GM23248 (cell line): ENCODE results near the gene KIF1B. TPM values are rescaled to one million over a fixed set of nuclear protein-coding genes. Genes with fewer than 3 reads are reported as not detected.

Experiments used
- DNase-seq: peaks from one replicate; pipeline ENCODE4 v3.0.0-alpha.2; 2015
- H2AFZ ChIP-seq: fragments of 200-600 bp; sonication (generic); 2 replicates; pipeline ENCODE4 v1.6.1; 2016; ENCODE audit warnings: antibody characterized with exemption
- H3F3A ChIP-seq: fragments of 200-600 bp; sonication (generic); 2 replicates; pipeline ENCODE4 v1.6.1; 2016; ENCODE audit warnings: mild to moderate bottlenecking, antibody characterized with exemption, mixed run types; ENCODE audit not compliant: insufficient read depth
- H3K27ac ChIP-seq: fragments of 200-600 bp; sonication (generic); 2 replicates; pipeline ENCODE4 v1.5.1; 2016; ENCODE audit warnings: mild to moderate bottlenecking
- H3K27me3 ChIP-seq: fragments of 200-600 bp; sonication (generic); replicated peaks from 2 replicates; pipeline ENCODE4 v1.6.1; 2016; ENCODE audit warnings: mild to moderate bottlenecking; ENCODE audit not compliant: insufficient read depth
- H3K36me3 ChIP-seq: fragments of 200-600 bp; sonication (generic); 2 replicates; pipeline ENCODE4 v1.6.1; 2016; ENCODE audit warnings: low read depth, mild to moderate bottlenecking
- H3K4me1 ChIP-seq: fragments of 200-600 bp; sonication (generic); 2 replicates; pipeline ENCODE4 v1.6.1; 2016; ENCODE audit warnings: mild to moderate bottlenecking; ENCODE audit not compliant: insufficient read depth
- H3K4me2 ChIP-seq: fragments of 200-600 bp; sonication (generic); one replicate; pipeline ENCODE4 v1.6.1; 2016; ENCODE audit warnings: mild to moderate bottlenecking; ENCODE audit not compliant: unreplicated experiment
- H3K4me3 ChIP-seq: fragments of 200-600 bp; sonication (generic); 2 replicates; pipeline ENCODE4 v1.5.1; 2016; ENCODE audit warnings: mild to moderate bottlenecking
- H3K79me2 ChIP-seq: fragments of 200-600 bp; sonication (generic); 2 replicates; pipeline ENCODE4 v1.6.1; 2016; ENCODE audit warnings: mild to moderate bottlenecking; ENCODE audit not compliant: insufficient read depth
- H3K9ac ChIP-seq: fragments of 200-600 bp; sonication (generic); 2 replicates; pipeline ENCODE4 v1.6.1; 2016; ENCODE audit warnings: mild to moderate bottlenecking
- H3K9me2 ChIP-seq: fragments of 200-600 bp; sonication (generic); 2 replicates; pipeline ENCODE4 v1.6.1; 2016; ENCODE audit warnings: mixed run types, mild to moderate bottlenecking, moderate library complexity; ENCODE audit not compliant: insufficient read depth
- H3K9me3 ChIP-seq: fragments of 200-600 bp; sonication (generic); one replicate; pipeline ENCODE4 v1.6.1; 2017; ENCODE audit warnings: low read depth
- H4K20me1 ChIP-seq: fragments of 200-600 bp; sonication (generic); 2 replicates; pipeline ENCODE4 v1.6.0; 2016; ENCODE audit not compliant: insufficient read depth
- EZH2 ChIP-seq: fragments of 200-600 bp; sonication (generic); IDR thresholded peaks from 2 replicates; pipeline ENCODE4 v1.6.1; 2018; ENCODE audit warnings: antibody characterized with exemption, mild to moderate bottlenecking; ENCODE audit not compliant: insufficient read depth, poor library complexity, severe bottlenecking
- EZH2phosphoT487 ChIP-seq: fragments of 200-600 bp; sonication (generic); IDR thresholded peaks from 2 replicates; pipeline ENCODE4 v1.6.1; 2018; ENCODE audit warnings: antibody characterized with exemption, moderate library complexity, mild to moderate bottlenecking, low read depth; ENCODE audit not compliant: insufficient read depth
- WGBS, 2 experiments: methylation state at CpG; one replicate each; pipeline ENCODE4 v1.1.6; 2015 to 2017; ENCODE audit warnings: low lambda C conversion rate in 2 of 2, low coverage in 1 of 2; ENCODE audit errors: missing lambda C conversion rate in 2 of 2; 5-methylcytosine and 5-hydroxymethylcytosine counted together
- in situ Hi-C: fragments of 300-500 bp; cut with MboI; formaldehyde crosslinking; loops from 2 replicates; pipeline ENCODE4 v1.15.0; 2020
- polyA plus RNA-seq: library from polyadenylated mRNA; unstranded; fragments of >200 nt; fragmentation: Nextera tagmentation; extraction: Ambion mirVana; gene quantifications from 2 replicates; pipeline ENCODE4 v1.2.1, GENCODE V29; 2016
- total RNA-seq: library from RNA; depleted of rRNA; stranded (reverse); fragments of >200 nt; shearing (Covaris generic); gene quantifications from 2 replicates; pipeline ENCODE4 v1.2.3, GENCODE V29; 2014

Gene KIF1B
- total and polyA plus RNA-seq, 2 experiments from 2014 or later = 14.8 to 24.8 TPM

DNA sequence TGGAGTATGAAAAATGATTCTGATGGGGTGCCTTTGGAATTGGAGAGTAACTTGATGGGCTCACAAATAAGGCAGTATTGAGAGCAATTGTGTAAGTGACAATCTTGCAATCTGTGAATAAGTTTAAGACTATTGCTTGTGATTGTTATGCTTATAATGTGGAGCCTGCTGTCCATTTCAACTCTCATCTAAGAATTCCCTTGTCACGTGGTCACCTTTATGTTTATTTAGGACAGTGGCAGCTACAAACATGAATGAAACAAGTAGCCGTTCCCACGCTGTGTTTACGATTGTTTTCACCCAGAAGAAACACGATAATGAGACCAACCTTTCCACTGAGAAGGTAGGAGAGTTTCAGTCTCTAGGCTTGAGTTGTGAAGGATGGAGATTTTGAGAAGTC is 57.6 kb downstream of the KIF1B start:
- Histone ChIP-seq H3K36me3 (peaks cover 49% of the 10 kb centered on the region), H3K4me1 (peaks cover 3% of the 10 kb centered on the region; the same call in 1 of the 2 replicates), H3K79me2 (peaks cover 70% of the 10 kb centered on the region), H3K9me3 (no peaks in the 10 kb centered on the region), H3K9me2 (no peaks in the 10 kb centered on the region), H3K4me2 (no peak overlapping the region), H3K4me3 (no peak overlapping the region), H3F3A (no peaks in the 10 kb centered on the region), H3K9ac (no peak overlapping the region), H2AFZ (no peak overlapping the region), H3K27me3 (no peaks in the 10 kb centered on the region), H4K20me1 (no peaks in the 10 kb centered on the region), H3K27ac (no peak overlapping the region)
- WGBS, 2 experiments = 97 to 99% methylated on average over 5 of the region's 5 CpGs
- in situ Hi-C loops = no loop called here
- DNase-seq = no peak
- TF ChIP-seq EZH2 (no peak), EZH2phosphoT487 (no peak)

GRCh38 chr1:10271090-10271489 is 60.7 kb downstream of the KIF1B start:
- no peaks in the 10 kb centered on the region for H3K9me2 ChIP-seq
- H3K9me3 ChIP-seq = no peaks in the 10 kb centered on the region
- WGBS, 2 experiments = 93 to 95% methylated on average over 2 of the region's 2 CpGs
- no peak overlapping the region for H2AFZ ChIP-seq
- H3K4me2 ChIP-seq = no peak overlapping the region
- in situ Hi-C loops = no loop called here
- no peaks in the 10 kb centered on the region for H4K20me1 ChIP-seq
- peaks cover 34% of the 10 kb centered on the region for H3K36me3 ChIP-seq
- H3K4me3 ChIP-seq = no peak overlapping the region
- H3K27me3 ChIP-seq = no peaks in the 10 kb centered on the region
- H3K9ac ChIP-seq = no peak overlapping the region
- peaks cover 70% of the 10 kb centered on the region for H3K79me2 ChIP-seq
- H3K4me1 ChIP-seq = peaks cover 3% of the 10 kb centered on the region; the same call in 1 of the 2 replicates
- TF ChIP-seq EZH2 = no peak
- no peak for TF ChIP-seq EZH2phosphoT487
- H3K27ac ChIP-seq = no peak overlapping the region
- H3F3A ChIP-seq = no peaks in the 10 kb centered on the region
- no peak for DNase-seq

GRCh38 chr1:10271869-10272268 is 61.5 kb downstream of the KIF1B start:
- H3K9me3 ChIP-seq = no peaks in the 10 kb centered on the region
- H3K36me3 ChIP-seq = peaks cover 34% of the 10 kb centered on the region
- H3K27me3 ChIP-seq = no peaks in the 10 kb centered on the region
- no peak overlapping the region for H3K27ac ChIP-seq
- H2AFZ ChIP-seq = no peak overlapping the region
- no peak for DNase-seq
- H4K20me1 ChIP-seq = no peaks in the 10 kb centered on the region
- TF ChIP-seq EZH2 (no peak), EZH2phosphoT487 (no peak)
- in situ Hi-C loops = no loop called here
- H3K79me2 ChIP-seq = peaks cover 62% of the 10 kb centered on the region
- H3K4me2 ChIP-seq = no peak overlapping the region
- no peak overlapping the region for H3K9ac ChIP-seq
- H3K4me1 ChIP-seq = peaks cover 3% of the 10 kb centered on the region; the same call in 1 of the 2 replicates
- 35 to 37% methylated on average over 2 of the region's 2 CpGs for WGBS, 2 experiments
- H3K9me2 ChIP-seq = no peaks in the 10 kb centered on the region
- no peaks in the 10 kb centered on the region for H3F3A ChIP-seq
- H3K4me3 ChIP-seq = no peak overlapping the region

GRCh38 chr1:10272274-10272673 is 61.9 kb downstream of the KIF1B start:
- no peaks in the 10 kb centered on the region for H3K27me3 ChIP-seq
- no peaks in the 10 kb centered on the region for H3F3A ChIP-seq
- no peak for TF ChIP-seq EZH2phosphoT487
- WGBS, 2 experiments = 16 to 22% methylated on average over 1 of the region's 1 CpG
- no peak overlapping the region for H3K27ac ChIP-seq
- H3K9me3 ChIP-seq = no peaks in the 10 kb centered on the region
- no peak for DNase-seq
- H4K20me1 ChIP-seq = no peaks in the 10 kb centered on the region
- peaks cover 3% of the 10 kb centered on the region; the same call in 1 of the 2 replicates for H3K4me1 ChIP-seq
- peaks cover 58% of the 10 kb centered on the region for H3K79me2 ChIP-seq
- H2AFZ ChIP-seq = no peak overlapping the region
- no peaks in the 10 kb centered on the region for H3K9me2 ChIP-seq
- no peak overlapping the region for H3K4me2 ChIP-seq
- no peak overlapping the region for H3K4me3 ChIP-seq
- in situ Hi-C loops = no loop called here
- peaks cover 34% of the 10 kb centered on the region for H3K36me3 ChIP-seq
- H3K9ac ChIP-seq = no peak overlapping the region

DNA sequence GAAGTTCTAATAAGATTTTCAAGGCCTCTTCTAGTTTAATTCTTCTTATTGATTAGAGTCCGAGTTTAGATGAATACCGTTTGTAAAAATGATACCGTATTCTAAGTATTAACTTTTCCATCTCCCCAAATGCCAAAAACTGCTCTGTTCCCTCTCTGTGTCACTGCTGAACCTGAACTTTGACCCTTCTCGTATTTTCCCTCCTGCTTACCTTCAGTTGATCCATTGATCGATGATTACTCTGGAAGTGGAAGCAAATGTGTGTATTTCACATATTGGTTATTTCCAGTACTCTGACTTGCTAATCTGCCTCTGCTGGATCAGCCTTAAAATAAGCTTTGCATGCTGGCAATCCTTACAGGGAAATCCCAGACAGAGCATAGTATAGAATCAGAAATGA is 68.5 kb downstream of the KIF1B start:
- H3F3A ChIP-seq = peaks cover 48% of the 10 kb centered on the region
- peaks cover 29% of the 10 kb centered on the region for H3K79me2 ChIP-seq
- H3K4me1 ChIP-seq = peaks cover 21% of the 10 kb centered on the region
- in situ Hi-C loops = no loop called here
- H2AFZ ChIP-seq = no peak overlapping the region
- no peaks in the 10 kb centered on the region for H3K27me3 ChIP-seq
- no peak overlapping the region for H3K27ac ChIP-seq
- H3K36me3 ChIP-seq = peaks cover 36% of the 10 kb centered on the region
- no peak for TF ChIP-seq EZH2phosphoT487
- no peak for TF ChIP-seq EZH2
- no peak overlapping the region for H3K9ac ChIP-seq
- H3K9me3 ChIP-seq = no peaks in the 10 kb centered on the region
- no peak for DNase-seq
- 90 to 96% methylated on average over 5 of the region's 5 CpGs for WGBS, 2 experiments
- H3K4me3 ChIP-seq = no peak overlapping the region
- no peak overlapping the region for H3K4me2 ChIP-seq
- no peaks in the 10 kb centered on the region for H4K20me1 ChIP-seq
- H3K9me2 ChIP-seq = no peaks in the 10 kb centered on the region
